Upper lobe of right lung (tissue), 1 donor: ENCODE measurements around the gene FRMD3. TPM values are rescaled to one million over a fixed set of nuclear protein-coding genes. Genes with fewer than 3 reads are reported as not detected.
A peak's percentile ranks its signal among the peaks of the same experiment; 100 is the strongest.

Experiments used
- ATAC-seq: fragments of 200-7000 bp; cut with Tn5 transposase; one replicate; pipeline ENCODE4 v1.9.1; 2020; ENCODE audit warnings: mild to moderate bottlenecking, moderate library complexity
- DNase-seq: peaks from one replicate; pipeline ENCODE4 v3.0.0-alpha.2; 2020
- H3K27ac ChIP-seq: fragments of 200-600 bp; one replicate; pipeline ENCODE4 v1.8.0; 2022
- H3K27me3 ChIP-seq: fragments of 200-600 bp; one replicate; pipeline ENCODE4 v1.8.0; 2022; ENCODE audit warnings: mild to moderate bottlenecking
- H3K36me3 ChIP-seq: fragments of 200-600 bp; one replicate; pipeline ENCODE4 v1.8.0; 2022
- H3K4me1 ChIP-seq: fragments of 200-600 bp; one replicate; pipeline ENCODE4 v1.8.0; 2022
- H3K4me3 ChIP-seq: fragments of 200-600 bp; one replicate; pipeline ENCODE4 v1.8.0; 2022; ENCODE audit warnings: mild to moderate bottlenecking
- H3K9me3 ChIP-seq: fragments of 200-600 bp; one replicate; pipeline ENCODE4 v1.8.0; 2022
- intact Hi-C: fragments of 100-400 bp; cut with DNase I; formaldehyde crosslinking; loops from one replicate; pipeline ENCODE4 v1.11.0; 2022
- total RNA-seq: library from RNA; stranded (reverse); fragmentation: NEBNext Ultra II Directional; extraction: Animal tissue kit (Norgen Biotek cat#: 25700); gene quantifications from one replicate; pipeline ENCODE4 v1.2.1, GENCODE V29; 2021
- TF ChIP-seq, protein P1 (sequence below): fragments of 200-600 bp; IDR thresholded peaks from one replicate; pipeline ENCODE4 v1.8.0; 2022; ENCODE audit warnings: antibody characterized with exemption
- donor health status: DM: no; HTN: yes; CAD: no; lungs with severe emphysema.

FRMD3 gene
- total RNA-seq, 1 donor from 2014 or later: 10.8 TPM

DNA sequence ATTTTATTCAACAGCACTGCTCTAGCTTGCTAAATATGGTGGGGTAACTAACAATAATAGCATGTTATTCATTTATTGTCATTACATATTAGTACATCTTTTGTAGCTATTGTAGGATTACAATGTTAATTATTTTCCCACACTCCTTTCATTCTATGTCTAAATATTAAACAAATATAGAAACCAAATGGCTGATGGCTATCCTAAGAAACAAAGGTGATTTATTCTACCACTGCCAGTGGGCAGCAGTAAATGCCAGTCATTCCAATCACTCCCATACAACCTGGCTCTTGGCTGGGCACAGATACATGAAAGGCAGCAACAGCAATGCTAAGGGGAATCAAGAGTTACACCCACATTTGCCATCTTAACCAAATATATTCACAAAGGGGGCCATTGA is 84.1 kb downstream of the FRMD3 start:
- intact Hi-C loops: no loop called here
- DNase-seq: no peak
- TF ChIP-seq, protein P1, sequence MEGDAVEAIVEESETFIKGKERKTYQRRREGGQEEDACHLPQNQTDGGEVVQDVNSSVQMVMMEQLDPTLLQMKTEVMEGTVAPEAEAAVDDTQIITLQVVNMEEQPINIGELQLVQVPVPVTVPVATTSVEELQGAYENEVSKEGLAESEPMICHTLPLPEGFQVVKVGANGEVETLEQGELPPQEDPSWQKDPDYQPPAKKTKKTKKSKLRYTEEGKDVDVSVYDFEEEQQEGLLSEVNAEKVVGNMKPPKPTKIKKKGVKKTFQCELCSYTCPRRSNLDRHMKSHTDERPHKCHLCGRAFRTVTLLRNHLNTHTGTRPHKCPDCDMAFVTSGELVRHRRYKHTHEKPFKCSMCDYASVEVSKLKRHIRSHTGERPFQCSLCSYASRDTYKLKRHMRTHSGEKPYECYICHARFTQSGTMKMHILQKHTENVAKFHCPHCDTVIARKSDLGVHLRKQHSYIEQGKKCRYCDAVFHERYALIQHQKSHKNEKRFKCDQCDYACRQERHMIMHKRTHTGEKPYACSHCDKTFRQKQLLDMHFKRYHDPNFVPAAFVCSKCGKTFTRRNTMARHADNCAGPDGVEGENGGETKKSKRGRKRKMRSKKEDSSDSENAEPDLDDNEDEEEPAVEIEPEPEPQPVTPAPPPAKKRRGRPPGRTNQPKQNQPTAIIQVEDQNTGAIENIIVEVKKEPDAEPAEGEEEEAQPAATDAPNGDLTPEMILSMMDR: no peak

DNA sequence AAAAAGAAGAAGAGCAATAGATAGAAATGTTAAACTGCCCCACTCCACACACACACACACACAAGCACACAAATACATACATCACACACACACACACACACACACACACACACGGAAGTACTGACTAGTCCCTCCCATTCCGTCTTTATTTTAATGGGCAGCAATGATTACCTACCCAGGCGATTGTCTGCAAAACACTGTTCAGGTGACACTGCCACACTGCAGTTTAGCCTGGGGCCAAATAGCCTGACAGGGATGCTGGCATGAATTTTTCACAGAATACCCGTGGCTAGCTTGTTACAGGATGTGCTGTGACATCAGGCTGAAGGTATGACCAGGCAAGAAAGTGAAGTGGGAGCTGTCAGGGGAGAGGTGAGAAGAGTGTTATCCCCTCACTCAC is 86.9 kb downstream of the FRMD3 start:
- Histone ChIP-seq H3K4me3 (no peak overlapping the region), H3K27ac (no peak overlapping the region), H3K9me3 (no peaks in the 10 kb centered on the region), H3K27me3 (no peaks in the 10 kb centered on the region), H3K36me3 (no peaks in the 10 kb centered on the region), H3K4me1 (peaks cover 3% of the 10 kb centered on the region)
- TF ChIP-seq, protein P1: no peak
- intact Hi-C loops: no loop called here
- DNase-seq: no peak
- ATAC-seq: no peak

More for the DNA sequence above, 84.1 kb downstream of the FRMD3 start:
- no peaks in the 10 kb centered on the region for H3K36me3 ChIP-seq
- H3K4me3 ChIP-seq: no peak overlapping the region
- H3K27me3 ChIP-seq: no peaks in the 10 kb centered on the region
- H3K4me1 ChIP-seq: peaks cover 3% of the 10 kb centered on the region
- no peak overlapping the region for H3K27ac ChIP-seq
- no peak for ATAC-seq
- no peaks in the 10 kb centered on the region for H3K9me3 ChIP-seq

DNA sequence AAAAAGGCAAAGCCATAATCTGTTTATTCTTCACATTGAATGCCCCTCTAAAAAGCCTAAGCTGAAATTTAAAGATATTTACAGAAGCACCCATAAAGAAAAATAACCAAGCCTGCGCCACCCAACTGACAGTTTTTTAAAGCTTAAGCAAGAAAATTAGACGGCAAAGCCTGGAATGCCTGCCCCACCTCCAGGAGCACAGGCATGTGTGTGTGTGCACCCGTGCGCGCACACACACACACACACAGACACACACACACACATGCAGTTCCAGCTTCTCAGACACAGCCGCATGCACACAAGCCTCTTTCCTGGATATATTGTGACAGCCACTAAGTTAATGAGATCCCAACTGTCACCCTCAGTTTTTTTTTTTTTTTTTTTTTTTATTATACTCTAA is 88.2 kb downstream of the FRMD3 start:
- intact Hi-C loops: no loop called here
- TF ChIP-seq, protein P1: no peak
- Histone ChIP-seq H3K27me3 (no peaks in the 10 kb centered on the region), H3K4me3 (no peak overlapping the region), H3K36me3 (no peaks in the 10 kb centered on the region), H3K4me1 (peaks cover 10% of the 10 kb centered on the region), H3K27ac (no peak overlapping the region), H3K9me3 (no peaks in the 10 kb centered on the region)
- ATAC-seq: no peak
- no peak for DNase-seq

DNA sequence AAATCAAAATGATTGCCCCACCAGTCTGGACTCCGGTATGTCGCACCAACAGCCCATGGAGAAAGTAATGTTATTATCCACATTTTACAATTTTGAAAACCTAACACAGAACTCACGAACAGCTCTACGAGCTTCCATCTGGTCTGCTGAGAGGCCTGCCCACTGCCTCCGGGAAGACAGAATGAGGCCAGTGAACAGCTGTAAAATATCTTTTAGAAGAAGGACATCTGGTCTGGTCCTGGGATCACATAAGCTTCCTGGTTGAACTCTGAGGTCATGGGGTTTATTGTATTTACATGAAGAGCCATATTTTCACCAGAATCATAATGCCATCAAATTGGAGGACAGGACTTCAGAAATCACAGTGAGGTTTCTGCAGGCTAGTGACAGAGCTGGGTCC is 89.0 kb downstream of the FRMD3 start:
- H3K4me1 ChIP-seq: peaks cover 10% of the 10 kb centered on the region
- DNase-seq (no peak), ATAC-seq (peak; percentile 54)
- TF ChIP-seq, protein P1: no peak
- H3K9me3 ChIP-seq: no peaks in the 10 kb centered on the region
- intact Hi-C loops: no loop called here
- H3K27ac ChIP-seq: peak overlapping the region; percentile 66
- no peak overlapping the region for H3K4me3 ChIP-seq
- H3K36me3 ChIP-seq: no peaks in the 10 kb centered on the region
- H3K27me3 ChIP-seq: no peaks in the 10 kb centered on the region

DNA sequence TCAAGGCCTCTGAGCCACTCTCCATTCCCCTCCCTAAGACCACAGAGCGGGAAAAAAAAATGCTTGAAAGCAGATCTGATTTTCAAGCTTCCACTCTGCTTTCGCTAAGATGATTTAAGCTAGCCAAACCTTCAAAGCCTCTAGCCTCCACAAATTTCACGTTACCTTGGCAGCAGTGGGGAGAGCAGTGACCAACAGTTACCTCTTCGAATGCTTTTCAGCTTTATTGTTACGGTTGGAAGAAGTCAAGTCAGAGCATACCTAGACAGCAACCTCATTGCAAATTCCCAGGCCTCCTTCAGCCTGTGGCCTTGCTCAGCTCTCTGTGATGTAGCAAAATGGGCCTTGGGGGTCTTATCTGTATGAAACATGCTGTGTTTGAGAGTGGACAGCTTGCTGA is 89.6 kb downstream of the FRMD3 start:
- Histone ChIP-seq H3K36me3 (no peaks in the 10 kb centered on the region), H3K4me3 (no peak overlapping the region), H3K9me3 (no peaks in the 10 kb centered on the region), H3K27ac (peak overlapping the region; percentile 66), H3K27me3 (no peaks in the 10 kb centered on the region), H3K4me1 (peaks cover 10% of the 10 kb centered on the region)
- ATAC-seq (no peak), DNase-seq (no peak)
- TF ChIP-seq, protein P1: no peak
- intact Hi-C loops: no loop called here

DNA sequence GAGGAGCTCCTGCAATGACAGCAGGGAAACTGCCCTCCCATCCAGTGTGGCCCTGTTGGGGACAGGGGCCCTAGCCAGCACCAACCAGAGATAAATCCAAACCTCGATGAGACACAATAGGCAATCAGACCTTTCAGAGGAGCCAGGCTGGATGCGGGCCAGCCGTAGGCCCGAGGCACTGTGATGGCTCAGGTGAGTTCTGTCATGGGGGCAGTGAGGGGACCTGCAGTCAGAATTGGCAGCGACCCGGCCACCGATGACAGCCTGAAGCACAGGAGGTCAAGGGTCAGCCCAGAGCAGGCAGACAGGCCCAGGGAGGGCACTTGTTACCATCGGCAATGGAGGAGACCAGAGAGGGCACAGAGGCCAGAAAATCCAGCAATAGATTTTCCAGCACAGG is 90.8 kb downstream of the FRMD3 start:
- Histone ChIP-seq H3K27me3 (no peaks in the 10 kb centered on the region), H3K4me3 (no peak overlapping the region), H3K27ac (no peak overlapping the region), H3K4me1 (peaks cover 10% of the 10 kb centered on the region), H3K36me3 (no peaks in the 10 kb centered on the region), H3K9me3 (no peaks in the 10 kb centered on the region)
- ATAC-seq (no peak), DNase-seq (no peak)
- intact Hi-C loops: no loop called here
- TF ChIP-seq, protein P1: no peak
